K562 (cell line): ENCODE results near the gene MARK2.

Source experiments
- BRCA1 ChIP-seq, 2 experiments: fragments of 450-650 bp in 1 of 2; sonication (generic) in 1 of 2; formaldehyde crosslinking in 1 of 2; IDR thresholded peaks; 2 replicates each; pipeline versions ENCODE4 v1.5.0 to v1.6.1; 2017 to 2020; ENCODE audit warnings: mild to moderate bottlenecking in 1 of 2, missing genetic modification reagents in 1 of 2
- CC2D1A ChIP-seq: fragments of 450-650 bp; IDR thresholded peaks from 2 replicates; pipeline ENCODE4 v1.6.1; 2017; ENCODE audit warnings: mild to moderate bottlenecking
- ETV6 ChIP-seq, 3 experiments: fragments of 150-350 bp in 1 of 3; sonication (generic) in 1 of 3; formaldehyde crosslinking in 1 of 3; IDR thresholded peaks; 2 replicates each; pipeline versions ENCODE4 v1.6.1 to v1.8.0; 2014 to 2022; ENCODE audit warnings: borderline replicate concordance in 2 of 3, low read depth in 2 of 3, antibody characterized with exemption in 1 of 3, low read length in 1 of 3, mild to moderate bottlenecking in 1 of 3, missing genetic modification reagents in 1 of 3
- HMG20A ChIP-seq: fragments of 450-650 bp; formaldehyde crosslinking; conservative IDR thresholded peaks from 2 replicates; pipeline ENCODE4 v1.4.0; 2020; ENCODE audit warnings: mild to moderate bottlenecking, mixed read lengths
- KLF1 ChIP-seq: fragments of 450-650 bp; IDR thresholded peaks from 2 replicates; pipeline ENCODE4 v1.6.1; 2016; ENCODE audit warnings: missing genetic modification characterization, missing compliant biosample characterization
- PATZ1 ChIP-seq: fragments of 250-450 bp; sonication (Bioruptor Pico); IDR thresholded peaks from 2 replicates; pipeline ENCODE4 v1.5.0; 2020; ENCODE audit warnings: mild to moderate bottlenecking, borderline replicate concordance
- SNRNP70 ChIP-seq: fragments of 200-400 bp; formaldehyde crosslinking; optimal IDR thresholded peaks from 2 replicates; pipeline ENCODE3; 2017; ENCODE audit warnings: low read depth, low read length
- ZBTB43 ChIP-seq: sonication (generic); formaldehyde crosslinking; IDR thresholded peaks from 2 replicates; pipeline ENCODE4 v1.8.0; 2023; ENCODE audit warnings: mild to moderate bottlenecking, missing genetic modification reagents
- ZNF740 ChIP-seq, 3 experiments: fragments of 200-800 bp in 1 of 3; sonication (Bioruptor generic) in 1 of 3; sonication (generic) in 1 of 3; formaldehyde crosslinking in 1 of 3; IDR thresholded peaks; 2 replicates each; pipeline versions ENCODE4 v1.6.1 to v1.8.0; 2016 to 2022; ENCODE audit warnings: mild to moderate bottlenecking in 2 of 3, missing compliant biosample characterization in 2 of 3, missing genetic modification characterization in 2 of 3, missing genetic modification reagents in 1 of 3
- ZSCAN29 ChIP-seq: fragments of 450-650 bp; IDR thresholded peaks from 2 replicates; pipeline ENCODE4 v1.6.1; 2017
- TF ChIP-seq, protein P1 (sequence below), 3 experiments: IDR thresholded peaks in 2 of 3; conservative IDR thresholded peaks in 1 of 3; 2 replicates each; pipeline ENCODE4 v1.5.1; 2011 to 2012; ENCODE audit warnings: low read length in 3 of 3, mild to moderate bottlenecking in 3 of 3, control low read depth in 2 of 3, improper control_type of control experiment in 1 of 3, inconsistent platforms in 1 of 3, low read depth in 1 of 3, mixed read lengths in 1 of 3, moderate library complexity in 1 of 3; ENCODE audit not compliant: insufficient read depth in 2 of 3
- TF ChIP-seq, protein P2 (sequence below): sonication (generic); formaldehyde crosslinking; IDR thresholded peaks from 2 replicates; pipeline ENCODE4 v1.9.0; 2022; ENCODE audit warnings: mild to moderate bottlenecking, missing genetic modification reagents

GRCh38 chr11:63908631-63909401 is 69.9 kb downstream of the MARK2 start:
- no peak for TF ChIP-seq ZNF740 (CRISPR knock-in tag; IDR thresholded peaks at IDR 0.05)
- no peak for TF ChIP-seq ZNF740 (tag; IDR thresholded peaks at IDR 0.05)
- TF ChIP-seq, protein P1, sequence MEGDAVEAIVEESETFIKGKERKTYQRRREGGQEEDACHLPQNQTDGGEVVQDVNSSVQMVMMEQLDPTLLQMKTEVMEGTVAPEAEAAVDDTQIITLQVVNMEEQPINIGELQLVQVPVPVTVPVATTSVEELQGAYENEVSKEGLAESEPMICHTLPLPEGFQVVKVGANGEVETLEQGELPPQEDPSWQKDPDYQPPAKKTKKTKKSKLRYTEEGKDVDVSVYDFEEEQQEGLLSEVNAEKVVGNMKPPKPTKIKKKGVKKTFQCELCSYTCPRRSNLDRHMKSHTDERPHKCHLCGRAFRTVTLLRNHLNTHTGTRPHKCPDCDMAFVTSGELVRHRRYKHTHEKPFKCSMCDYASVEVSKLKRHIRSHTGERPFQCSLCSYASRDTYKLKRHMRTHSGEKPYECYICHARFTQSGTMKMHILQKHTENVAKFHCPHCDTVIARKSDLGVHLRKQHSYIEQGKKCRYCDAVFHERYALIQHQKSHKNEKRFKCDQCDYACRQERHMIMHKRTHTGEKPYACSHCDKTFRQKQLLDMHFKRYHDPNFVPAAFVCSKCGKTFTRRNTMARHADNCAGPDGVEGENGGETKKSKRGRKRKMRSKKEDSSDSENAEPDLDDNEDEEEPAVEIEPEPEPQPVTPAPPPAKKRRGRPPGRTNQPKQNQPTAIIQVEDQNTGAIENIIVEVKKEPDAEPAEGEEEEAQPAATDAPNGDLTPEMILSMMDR (IDR thresholded peaks at IDR 0.05 in 2 of 3, conservative IDR thresholded peaks at IDR 0.05 in 1 of 3; ENCODE audit: insufficient read depth in 2 of 3, low read depth in 1 of 3, low read length in 3 of 3): no peak
- TF ChIP-seq ETV6 (IDR thresholded peaks at IDR 0.05; ENCODE audit: borderline replicate concordance in 1 of 2, low read depth in 2 of 2, low read length in 1 of 2): no peak
- no peak for TF ChIP-seq ETV6 (CRISPR knock-in tag; IDR thresholded peaks at IDR 0.05; ENCODE audit: borderline replicate concordance)
- no peak for TF ChIP-seq PATZ1 (CRISPR knock-in tag)
- no peak for TF ChIP-seq BRCA1 (IDR thresholded peaks at IDR 0.05)
- TF ChIP-seq BRCA1 (CRISPR knock-in tag; IDR thresholded peaks at IDR 0.05): no peak
- TF ChIP-seq KLF1 (tag): no peak
- no peak for TF ChIP-seq ZSCAN29
- TF ChIP-seq CC2D1A: no peak
- no peak for TF ChIP-seq HMG20A (CRISPR knock-in tag)
- no peak for TF ChIP-seq ZBTB43 (CRISPR knock-in tag)
- TF ChIP-seq SNRNP70: no peak
- TF ChIP-seq, protein P2, sequence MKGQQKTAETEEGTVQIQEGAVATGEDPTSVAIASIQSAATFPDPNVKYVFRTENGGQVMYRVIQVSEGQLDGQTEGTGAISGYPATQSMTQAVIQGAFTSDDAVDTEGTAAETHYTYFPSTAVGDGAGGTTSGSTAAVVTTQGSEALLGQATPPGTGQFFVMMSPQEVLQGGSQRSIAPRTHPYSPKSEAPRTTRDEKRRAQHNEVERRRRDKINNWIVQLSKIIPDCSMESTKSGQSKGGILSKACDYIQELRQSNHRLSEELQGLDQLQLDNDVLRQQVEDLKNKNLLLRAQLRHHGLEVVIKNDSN (CRISPR knock-in tag): no peak
